Stimulated activated naive B cell treated with anti-CD40 and anti-IgM and Interleukin-4, amounts not matched to agents 10 μg/mL and 1 μg/mL and 100 μg/mL, for 72 hours (primary cell): ENCODE measurements around the gene ADPRHL1.
"Not testable (repeated sequence)": the region's sequence is repeated elsewhere in the genome, so short reads cannot be mapped to it uniquely, and the experiment has no call there.

Experiments
- ATAC-seq, 2 donors: fragments of 150-1000 bp; cut with Tn5 transposase; replicated peaks; 2 replicates each; pipeline ENCODE4 v1.10.0; 2021; ENCODE audit warnings: moderate library complexity in 1 of 2
- DNase-seq: peaks from one replicate; pipeline ENCODE4 v3.0.0; 2021
- H3K27ac Mint-ChIP-seq: one replicate; pipeline ENCODE4 v1.8.0; 2022; ENCODE audit warnings: mild to moderate bottlenecking, mixed read lengths
- H3K27me3 Mint-ChIP-seq, 2 donors: one replicate each; pipeline ENCODE4 v1.8.0; 2022; ENCODE audit warnings: mixed read lengths in 2 of 2
- H3K36me3 Mint-ChIP-seq, 2 donors: one replicate each; pipeline ENCODE4 v1.8.0; 2022; ENCODE audit warnings: mixed read lengths in 2 of 2, mild to moderate bottlenecking in 1 of 2
- H3K4me1 Mint-ChIP-seq, 2 donors: one replicate each; pipeline ENCODE4 v1.8.0; 2022; ENCODE audit warnings: mixed read lengths in 2 of 2, mild to moderate bottlenecking in 1 of 2
- H3K4me3 Mint-ChIP-seq, 2 donors: one replicate each; pipeline ENCODE4 v1.8.0; 2022; ENCODE audit warnings: mild to moderate bottlenecking in 2 of 2, mixed read lengths in 2 of 2, moderate library complexity in 1 of 2
- H3K9me3 Mint-ChIP-seq, 2 donors: one replicate each; pipeline ENCODE4 v1.8.0; 2022; ENCODE audit warnings: mixed read lengths in 2 of 2, mild to moderate bottlenecking in 1 of 2

The ADPRHL1 gene

GRCh38 chr13:113371061-113371460 is 82.2 kb downstream of the ADPRHL1 start:
- Mint-ChIP-seq H3K4me1 (no peaks in the 10 kb centered on the region), H3K9me3 (no peaks in the 10 kb centered on the region), H3K27ac (no peak overlapping the region), H3K36me3 (no peaks in the 10 kb centered on the region), H3K27me3 (peaks cover 19 to 34% of the 10 kb centered on the region in 2 donors), H3K4me3 (no peak overlapping the region)
- no peak for ATAC-seq
- no peak for DNase-seq

- peaks cover 24 to 41% of the 10 kb centered on the region in 2 donors for H3K27me3 Mint-ChIP-seq
- peaks cover 0 to 2% of the 10 kb centered on the region in 2 donors for H3K4me1 Mint-ChIP-seq
- no peak for ATAC-seq
- no peak for DNase-seq
- peaks cover 0 to 2% of the 10 kb centered on the region in 2 donors for H3K36me3 Mint-ChIP-seq
- H3K9me3 Mint-ChIP-seq = no peaks in the 10 kb centered on the region
- no peak overlapping the region for H3K4me3 Mint-ChIP-seq
- no peak overlapping the region for H3K27ac Mint-ChIP-seq
Measured at GRCh38 chr13:113369881-113370280, 83.4 kb downstream of the ADPRHL1 start.

GRCh38 chr13:113369189-113369588 is 84.1 kb downstream of the ADPRHL1 start:
- no peak for ATAC-seq
- peaks cover 0 to 2% of the 10 kb centered on the region in 2 donors for H3K4me1 Mint-ChIP-seq
- no peaks in the 10 kb centered on the region for H3K9me3 Mint-ChIP-seq

GRCh38 chr13:113368353-113368752 is 84.9 kb downstream of the ADPRHL1 start:
- DNase-seq, H3K4me3 Mint-ChIP-seq, H3K9me3 Mint-ChIP-seq, H3K4me1 Mint-ChIP-seq, H3K27ac Mint-ChIP-seq, ATAC-seq, H3K36me3 Mint-ChIP-seq: not testable (repeated sequence)
- H3K27me3 Mint-ChIP-seq = peaks cover 17 to 28% of the 10 kb centered on the region in 2 donors

More at GRCh38 chr13:113369189-113369588, 84.1 kb downstream of the ADPRHL1 start:
- peaks cover 18 to 34% of the 10 kb centered on the region in 2 donors for H3K27me3 Mint-ChIP-seq
- DNase-seq = no peak
- H3K4me3 Mint-ChIP-seq = no peak overlapping the region
- H3K27ac Mint-ChIP-seq = no peak overlapping the region
- peaks cover 0 to 2% of the 10 kb centered on the region in 2 donors for H3K36me3 Mint-ChIP-seq

GRCh38 chr13:113367771-113368170 is 85.5 kb downstream of the ADPRHL1 start:
- H3K27me3 Mint-ChIP-seq = peaks cover 16 to 27% of the 10 kb centered on the region in 2 donors
- H3K4me1 Mint-ChIP-seq = peaks cover 0 to 3% of the 10 kb centered on the region in 2 donors
- no peak overlapping the region for H3K27ac Mint-ChIP-seq
- DNase-seq (no peak), ATAC-seq (no peak)
- no peak overlapping the region for H3K4me3 Mint-ChIP-seq
- H3K9me3 Mint-ChIP-seq = no peaks in the 10 kb centered on the region
- peaks cover 0 to 2% of the 10 kb centered on the region in 2 donors for H3K36me3 Mint-ChIP-seq

GRCh38 chr13:113367020-113367560 is 86.2 kb downstream of the ADPRHL1 start:
- H3K4me1 Mint-ChIP-seq = peaks cover 0 to 5% of the 10 kb centered on the region in 2 donors
- DNase-seq (no peak), ATAC-seq (no peak)
- H3K36me3 Mint-ChIP-seq = peaks cover 0 to 2% of the 10 kb centered on the region in 2 donors
- no peak overlapping the region for H3K4me3 Mint-ChIP-seq
- peaks cover 19 to 30% of the 10 kb centered on the region in 2 donors for H3K27me3 Mint-ChIP-seq
- H3K9me3 Mint-ChIP-seq = no peaks in the 10 kb centered on the region
- H3K27ac Mint-ChIP-seq = no peak overlapping the region

- Mint-ChIP-seq H3K27ac (no peak overlapping the region), H3K4me1 (peaks cover 6 to 7% of the 10 kb centered on the region in 2 donors), H3K36me3 (peaks cover 0 to 2% of the 10 kb centered on the region in 2 donors), H3K4me3 (peak overlapping the region in 1 of 2 donors; percentile 1), H3K9me3 (no peaks in the 10 kb centered on the region), H3K27me3 (peaks cover 19 to 31% of the 10 kb centered on the region in 2 donors)
- ATAC-seq (no peak), DNase-seq (no peak)
Measured at GRCh38 chr13:113365971-113366588, 87.2 kb downstream of the ADPRHL1 start.

- peaks cover 7% of the 10 kb centered on the region in 2 donors for H3K4me1 Mint-ChIP-seq
- peaks cover 19 to 31% of the 10 kb centered on the region in 2 donors for H3K27me3 Mint-ChIP-seq
- DNase-seq (no peak), ATAC-seq (no peak)
- no peak overlapping the region for H3K27ac Mint-ChIP-seq
- H3K36me3 Mint-ChIP-seq = peaks cover 0 to 2% of the 10 kb centered on the region in 2 donors
- H3K4me3 Mint-ChIP-seq = peak overlapping the region; percentile 32 to 47
- H3K9me3 Mint-ChIP-seq = no peaks in the 10 kb centered on the region
Measured at GRCh38 chr13:113365583-113365970, 87.7 kb downstream of the ADPRHL1 start.

- peaks cover 0 to 2% of the 10 kb centered on the region in 2 donors for H3K36me3 Mint-ChIP-seq
- peaks cover 7% of the 10 kb centered on the region in 2 donors for H3K4me1 Mint-ChIP-seq
- H3K9me3 Mint-ChIP-seq = no peaks in the 10 kb centered on the region
- peaks cover 23 to 36% of the 10 kb centered on the region in 2 donors for H3K27me3 Mint-ChIP-seq
- H3K27ac Mint-ChIP-seq = peak overlapping the region; percentile 28
- DNase-seq (no peak), ATAC-seq (no peak)
- peak overlapping the region; percentile 32 to 47 for H3K4me3 Mint-ChIP-seq
Measured at GRCh38 chr13:113364901-113365582, 88.2 kb downstream of the ADPRHL1 start.

GRCh38 chr13:113364311-113364889 is 88.9 kb downstream of the ADPRHL1 start:
- no peak overlapping the region for H3K4me3 Mint-ChIP-seq
- H3K9me3 Mint-ChIP-seq = no peaks in the 10 kb centered on the region
- no peak overlapping the region for H3K27ac Mint-ChIP-seq
- ATAC-seq = no peak
- H3K27me3 Mint-ChIP-seq = peaks cover 23 to 42% of the 10 kb centered on the region in 2 donors
- DNase-seq = no peak
- peaks cover 0 to 2% of the 10 kb centered on the region in 2 donors for H3K36me3 Mint-ChIP-seq
- H3K4me1 Mint-ChIP-seq = peaks cover 7% of the 10 kb centered on the region in 2 donors

GRCh38 chr13:113361406-113361805 is 91.9 kb downstream of the ADPRHL1 start:
- no peaks in the 10 kb centered on the region for H3K9me3 Mint-ChIP-seq
- peaks cover 30 to 51% of the 10 kb centered on the region in 2 donors for H3K27me3 Mint-ChIP-seq
- ATAC-seq (peak; percentile 69 to 73), DNase-seq (no peak)
- no peak overlapping the region for H3K27ac Mint-ChIP-seq
- H3K36me3 Mint-ChIP-seq = peaks cover 0 to 2% of the 10 kb centered on the region in 2 donors
- no peak overlapping the region for H3K4me3 Mint-ChIP-seq
- H3K4me1 Mint-ChIP-seq = peaks cover 7% of the 10 kb centered on the region in 2 donors

- Mint-ChIP-seq H3K4me3 (no peak overlapping the region), H3K9me3 (no peaks in the 10 kb centered on the region), H3K36me3 (peaks cover 0 to 2% of the 10 kb centered on the region in 2 donors), H3K4me1 (peaks cover 7% of the 10 kb centered on the region in 2 donors), H3K27ac (no peak overlapping the region), H3K27me3 (peaks cover 28 to 45% of the 10 kb centered on the region in 2 donors)
- DNase-seq = no peak
- ATAC-seq = no peak
Measured at GRCh38 chr13:113360446-113360845, 92.8 kb downstream of the ADPRHL1 start.

- Mint-ChIP-seq H3K27ac (no peak overlapping the region), H3K9me3 (no peaks in the 10 kb centered on the region), H3K27me3 (peaks cover 26 to 41% of the 10 kb centered on the region in 2 donors), H3K4me1 (peaks cover 5 to 7% of the 10 kb centered on the region in 2 donors), H3K36me3 (no peaks in the 10 kb centered on the region), H3K4me3 (no peak overlapping the region)
- no peak for DNase-seq
- ATAC-seq = no peak
Measured at GRCh38 chr13:113359571-113359970, 93.7 kb downstream of the ADPRHL1 start.

- no peaks in the 10 kb centered on the region for H3K9me3 Mint-ChIP-seq
- no peak for ATAC-seq
- H3K27me3 Mint-ChIP-seq = peaks cover 24 to 41% of the 10 kb centered on the region in 2 donors
- no peaks in the 10 kb centered on the region for H3K36me3 Mint-ChIP-seq
- DNase-seq = no peak
- H3K4me1 Mint-ChIP-seq = peaks cover 5 to 7% of the 10 kb centered on the region in 2 donors
- no peak overlapping the region for H3K4me3 Mint-ChIP-seq
- H3K27ac Mint-ChIP-seq = no peak overlapping the region
Measured at GRCh38 chr13:113358653-113359190, 94.6 kb downstream of the ADPRHL1 start.
